Esophagus squamous epithelium (tissue), 4 donors: ENCODE measurements around the gene NDUFB11.

Experiments
- POLR2A ChIP-seq, 4 donors: fragments of 450-650 bp; IDR thresholded peaks; one replicate each; pipeline ENCODE4 v1.6.1; 2017; ENCODE audit warnings: antibody characterized with exemption in 4 of 4, mild to moderate bottlenecking in 4 of 4, moderate library complexity in 3 of 4
- TF ChIP-seq, protein P1 (sequence below), 6 experiments: fragments of 450-650 bp in 4 of 6; fragments of 200-600 bp in 2 of 6; sonication (generic) in 2 of 6; IDR thresholded peaks; one replicate each; pipeline ENCODE4 v1.5.1; 2016 to 2019; ENCODE audit warnings: antibody characterized with exemption in 6 of 6, mild to moderate bottlenecking in 4 of 6, moderate library complexity in 4 of 6

DNA sequence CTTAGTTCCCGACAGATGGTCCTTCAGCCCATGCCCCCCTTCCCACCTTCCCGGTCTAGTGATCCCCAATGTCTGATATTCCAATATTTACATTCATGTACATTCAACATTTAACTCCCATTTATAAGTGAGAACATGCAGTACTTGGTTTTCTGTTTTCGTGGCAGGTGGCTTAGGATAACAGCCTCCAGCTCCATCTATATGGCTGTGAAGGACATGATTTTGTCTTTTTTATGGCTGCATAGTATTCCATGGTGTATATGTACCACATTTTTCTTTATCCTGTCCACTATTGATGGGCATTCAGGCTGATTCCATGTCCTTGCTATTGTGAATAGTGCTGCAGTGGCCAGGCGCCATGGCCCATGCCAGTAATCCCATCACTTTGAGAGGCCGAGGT is 14.3 kb upstream of the NDUFB11 start:
- TF ChIP-seq, protein P1, sequence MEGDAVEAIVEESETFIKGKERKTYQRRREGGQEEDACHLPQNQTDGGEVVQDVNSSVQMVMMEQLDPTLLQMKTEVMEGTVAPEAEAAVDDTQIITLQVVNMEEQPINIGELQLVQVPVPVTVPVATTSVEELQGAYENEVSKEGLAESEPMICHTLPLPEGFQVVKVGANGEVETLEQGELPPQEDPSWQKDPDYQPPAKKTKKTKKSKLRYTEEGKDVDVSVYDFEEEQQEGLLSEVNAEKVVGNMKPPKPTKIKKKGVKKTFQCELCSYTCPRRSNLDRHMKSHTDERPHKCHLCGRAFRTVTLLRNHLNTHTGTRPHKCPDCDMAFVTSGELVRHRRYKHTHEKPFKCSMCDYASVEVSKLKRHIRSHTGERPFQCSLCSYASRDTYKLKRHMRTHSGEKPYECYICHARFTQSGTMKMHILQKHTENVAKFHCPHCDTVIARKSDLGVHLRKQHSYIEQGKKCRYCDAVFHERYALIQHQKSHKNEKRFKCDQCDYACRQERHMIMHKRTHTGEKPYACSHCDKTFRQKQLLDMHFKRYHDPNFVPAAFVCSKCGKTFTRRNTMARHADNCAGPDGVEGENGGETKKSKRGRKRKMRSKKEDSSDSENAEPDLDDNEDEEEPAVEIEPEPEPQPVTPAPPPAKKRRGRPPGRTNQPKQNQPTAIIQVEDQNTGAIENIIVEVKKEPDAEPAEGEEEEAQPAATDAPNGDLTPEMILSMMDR (IDR thresholded peaks at IDR 0.05): no peak
- no peak for TF ChIP-seq POLR2A (IDR thresholded peaks at IDR 0.05)
